DMS 273 treated with DMSO at 0.1 percent for 48 hours (cell line): ENCODE measurements around the gene CAND1.

ENCODE experiments used
- DNase-seq: peaks from one replicate; lab custom pipeline; 2025; lab: John Stamatoyannopoulos, UW

Gene CAND1

DNA sequence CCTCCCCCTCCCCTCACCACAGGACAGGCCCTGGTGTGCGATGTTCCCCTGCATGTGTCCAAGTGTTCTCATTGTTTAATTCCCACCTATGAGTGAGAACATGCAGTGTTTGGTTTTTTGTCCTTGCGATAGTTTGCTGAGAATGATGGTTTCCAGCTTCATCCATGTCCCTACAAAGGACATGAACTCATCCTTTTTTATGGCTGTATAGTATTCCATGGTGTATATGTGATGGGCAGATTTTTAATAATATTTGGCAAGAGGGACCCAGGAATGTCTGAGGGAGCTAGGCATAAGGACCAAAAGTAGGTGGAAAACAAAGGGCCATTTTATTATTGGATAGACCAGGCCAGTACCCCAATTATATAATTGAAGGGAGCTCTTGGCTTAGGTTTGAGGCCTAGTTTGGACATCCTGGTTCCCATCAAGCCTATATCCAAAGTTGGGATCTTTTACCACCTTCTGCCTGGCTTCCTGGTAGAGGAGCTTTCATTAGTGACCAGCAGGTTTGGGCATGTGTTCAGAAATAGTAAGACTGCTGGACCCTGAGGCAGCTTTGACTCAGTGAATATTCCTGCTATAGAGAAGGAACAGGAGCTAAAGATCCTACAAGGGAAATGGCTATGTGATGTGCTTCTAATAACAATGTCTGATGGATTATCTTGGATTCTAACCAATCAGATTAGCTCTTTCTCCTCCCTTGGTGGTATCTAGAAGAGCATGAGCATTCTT is 76.0 kb downstream of the CAND1 start:
- no peak for DNase-seq

DNA sequence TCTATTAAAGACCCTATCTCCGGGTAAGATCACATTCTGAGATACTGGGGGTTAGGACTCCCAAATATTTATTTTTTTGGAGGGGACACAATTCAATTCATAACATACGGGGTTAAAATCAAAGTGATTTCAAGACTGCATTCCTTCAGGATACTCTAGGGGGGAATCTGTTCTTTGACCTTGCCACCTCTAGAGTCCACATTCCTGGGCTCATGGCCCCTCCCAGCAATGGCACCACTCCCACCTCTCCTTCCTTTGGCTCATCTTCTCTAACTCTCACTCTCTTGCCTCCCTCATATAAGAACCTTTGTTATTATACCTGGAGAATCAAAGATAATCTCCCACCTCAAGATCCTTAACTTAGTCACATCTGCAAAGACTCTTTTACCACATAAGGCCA is 79.5 kb downstream of the CAND1 start:
- no peak for DNase-seq

DNA sequence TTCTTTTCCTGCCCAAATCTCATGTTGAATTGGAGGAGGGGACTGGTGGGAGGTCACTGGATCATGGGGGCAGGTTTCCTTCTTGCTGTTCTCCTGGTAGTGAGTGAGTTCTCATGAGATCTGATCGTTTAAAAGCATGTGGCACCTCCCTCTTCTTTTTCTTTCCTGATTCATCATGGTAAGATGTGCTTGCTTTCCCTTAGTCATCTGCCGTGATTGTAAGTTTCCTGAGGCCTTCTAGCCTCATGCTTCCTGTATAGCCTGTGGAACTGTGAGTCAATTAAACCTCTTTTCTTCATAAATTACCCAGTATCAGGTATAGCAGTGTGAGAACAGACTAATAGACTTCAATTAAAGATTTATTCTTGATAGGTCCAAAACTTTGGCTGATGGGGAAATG is 83.5 kb downstream of the CAND1 start:
- no peak for DNase-seq

DNA sequence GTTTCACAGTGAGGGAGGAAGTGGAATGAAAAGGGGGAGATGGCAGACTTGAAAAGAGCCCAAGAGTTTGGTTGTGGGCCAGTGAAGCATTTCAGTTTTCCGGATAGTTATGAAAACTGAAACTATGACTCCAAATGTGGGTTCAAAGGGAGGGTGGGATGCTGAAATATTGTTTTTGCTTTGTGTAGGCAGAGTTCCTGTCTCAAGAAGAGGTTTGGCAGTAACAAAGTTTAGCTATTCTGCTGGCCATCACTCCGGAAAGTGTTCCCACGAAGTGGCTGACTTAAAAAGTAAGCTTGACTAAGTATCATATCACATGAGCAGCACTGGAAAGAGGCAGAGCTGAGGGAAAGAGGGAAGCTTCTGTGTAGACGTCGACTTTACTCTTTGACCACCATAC is 85.2 kb downstream of the CAND1 start:
- DNase-seq: no peak

DNA sequence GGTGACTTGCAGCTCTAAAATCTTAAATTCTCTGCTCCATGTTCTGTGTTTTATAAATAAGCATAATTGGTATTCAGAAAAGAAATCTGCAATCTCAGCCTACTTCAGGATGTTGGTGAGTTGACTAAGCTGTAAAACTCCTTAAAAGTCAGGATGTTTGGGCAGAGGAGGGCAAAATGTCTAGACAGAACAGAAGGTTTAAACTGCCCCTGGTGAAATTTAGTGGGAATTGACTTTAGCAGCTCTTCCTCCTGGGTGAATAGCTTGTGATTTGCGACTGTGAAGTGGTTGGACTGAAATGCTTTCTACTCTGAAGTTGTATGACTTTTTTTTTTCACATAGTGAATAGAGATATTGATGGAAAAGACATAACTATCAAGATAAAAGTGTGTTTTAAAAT is 85.8 kb downstream of the CAND1 start:
- no peak for DNase-seq

DNA sequence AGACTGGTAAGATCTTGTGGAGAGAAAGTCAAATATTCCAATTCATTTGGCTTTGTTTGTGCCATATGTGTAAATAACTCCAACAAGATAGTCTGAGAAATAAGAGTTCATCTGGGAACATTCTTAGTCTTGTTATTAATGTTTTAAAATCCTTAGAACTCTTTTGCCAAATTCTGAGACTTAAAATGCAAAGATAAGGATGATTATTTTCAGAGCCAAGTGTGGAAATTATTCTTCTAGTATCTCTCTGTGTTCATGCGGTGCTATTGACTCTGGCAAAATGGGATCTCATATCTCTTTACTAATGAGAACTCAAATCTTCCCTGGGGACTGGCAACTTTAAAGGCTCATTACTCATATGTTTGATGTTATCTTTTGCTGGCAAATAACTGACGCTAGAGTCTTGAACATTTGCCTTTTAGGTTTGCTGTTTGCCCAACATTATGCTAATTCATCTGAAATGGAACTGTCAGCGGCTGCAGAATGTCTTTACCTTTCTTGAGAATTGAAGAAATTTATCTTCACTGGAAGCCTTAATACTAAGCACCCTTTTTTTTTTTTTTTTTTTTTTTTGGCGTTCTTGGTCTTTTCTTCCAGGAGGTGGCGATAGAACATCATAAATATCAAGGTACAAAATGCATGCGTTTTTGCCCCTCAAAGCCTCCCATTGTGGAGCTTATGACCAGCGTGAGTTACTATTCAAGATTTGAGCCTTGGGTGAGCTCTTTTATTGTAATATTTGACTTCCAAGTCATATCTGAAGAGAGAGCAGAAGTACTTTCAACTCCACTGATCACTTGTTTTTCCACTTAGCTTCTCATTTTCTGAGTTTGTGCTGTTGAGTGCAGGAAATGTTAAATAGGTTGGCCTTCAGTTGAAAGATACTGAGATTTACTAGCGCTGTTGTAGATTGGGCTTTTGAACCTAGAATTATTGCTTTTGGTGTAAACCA is 86.5 kb downstream of the CAND1 start:
- peak; percentile 45 for DNase-seq

DNA sequence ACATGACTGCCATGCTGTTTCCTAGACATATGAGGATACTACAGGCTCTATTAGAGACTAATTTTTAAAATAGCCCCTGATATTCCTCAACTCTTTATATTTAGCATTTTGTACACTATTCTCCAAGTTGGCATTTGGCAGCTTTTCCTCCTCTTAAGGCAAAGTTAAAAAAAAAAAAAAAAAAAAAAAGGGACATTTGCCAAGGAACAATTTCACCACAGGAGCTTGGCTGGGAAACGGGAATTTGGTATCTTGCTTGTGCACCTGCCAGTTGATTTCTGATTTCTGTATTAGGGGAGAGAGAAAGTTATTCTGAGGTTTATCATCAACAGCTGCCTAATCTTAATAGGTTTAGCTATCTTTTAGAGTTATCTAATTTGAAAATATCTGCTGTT is 87.2 kb downstream of the CAND1 start:
- no peak for DNase-seq

DNA sequence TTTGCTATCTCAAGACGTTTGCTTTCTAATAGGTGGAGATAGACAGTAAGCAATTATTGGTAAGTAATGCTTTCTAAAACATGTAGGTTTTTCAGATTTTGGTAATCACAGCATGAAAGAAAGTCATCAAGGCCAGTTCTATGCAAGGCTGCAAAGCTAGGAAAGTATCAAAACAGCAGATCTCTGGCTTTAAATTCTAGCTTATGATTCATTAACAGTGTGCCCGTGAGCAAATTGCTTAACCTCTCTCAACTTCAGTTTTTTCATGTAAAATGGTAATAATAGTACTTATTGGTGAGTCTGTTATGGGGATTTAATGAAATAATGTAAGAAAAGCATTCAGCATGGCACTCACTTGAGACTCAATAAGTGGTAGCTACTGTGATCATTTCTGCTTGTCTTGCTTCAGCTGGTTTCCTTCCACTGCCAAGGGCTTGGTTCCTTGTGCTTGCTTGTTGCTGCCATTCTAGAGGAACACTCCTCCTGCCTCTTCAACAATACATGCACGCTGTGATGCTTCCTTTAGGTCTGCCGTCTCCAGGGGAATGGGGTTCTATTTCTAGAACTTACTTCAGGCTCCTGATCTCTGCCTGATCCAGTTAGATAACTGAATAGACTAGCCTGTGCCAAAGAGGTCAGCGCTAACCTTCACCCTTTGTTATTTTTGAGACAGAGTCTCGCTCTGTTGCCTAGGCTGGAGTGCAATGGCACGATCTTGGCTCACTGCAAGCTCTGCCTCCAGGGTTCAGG is 88.4 kb downstream of the CAND1 start:
- no peak for DNase-seq

DNA sequence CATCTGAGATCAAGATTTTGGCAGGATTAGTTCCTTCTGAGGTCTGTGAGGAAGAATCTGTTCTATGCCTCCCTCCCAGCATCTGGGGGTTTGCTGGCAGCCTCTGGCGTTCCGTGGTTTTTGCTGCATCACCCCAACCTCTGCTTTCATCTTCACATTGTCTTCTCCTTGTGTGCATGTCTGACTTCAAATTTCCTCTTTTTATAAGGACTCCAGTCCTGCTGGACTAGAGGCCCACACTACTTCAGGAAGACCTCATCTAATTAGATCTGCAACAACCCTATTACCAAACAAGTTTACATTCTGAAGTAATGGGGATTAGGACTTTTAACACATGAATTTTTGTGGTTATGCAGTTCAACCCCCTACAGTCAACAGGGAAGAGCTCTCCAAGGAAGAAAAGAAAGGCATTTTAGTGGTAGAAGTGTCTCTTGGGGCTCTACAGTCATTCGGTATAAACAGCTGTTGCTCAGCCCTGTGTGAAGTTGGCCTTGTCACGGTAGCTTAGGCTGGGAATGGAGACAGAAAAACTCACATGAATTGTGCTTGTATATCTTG is 89.7 kb downstream of the CAND1 start:
- no peak for DNase-seq

DNA sequence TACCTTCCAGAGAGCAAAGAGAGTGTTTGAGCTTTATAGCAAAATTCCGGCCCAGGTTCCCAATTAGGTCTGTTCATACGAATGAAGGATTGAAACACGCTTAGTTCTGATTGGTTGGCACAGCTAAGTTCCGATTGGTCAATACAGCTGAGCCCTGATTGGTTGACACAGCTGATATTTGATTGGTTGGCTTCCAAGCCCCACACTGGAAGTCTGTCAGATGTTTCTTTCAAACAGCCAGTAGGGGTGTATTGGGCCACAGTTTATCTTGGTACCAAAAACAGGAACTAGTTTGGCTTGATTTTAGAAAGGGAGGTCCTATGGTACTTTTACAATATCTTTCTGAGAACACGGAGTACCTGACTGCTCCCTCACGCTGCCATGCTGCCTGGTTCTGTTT is 93.4 kb downstream of the CAND1 start:
- no peak for DNase-seq

DNA sequence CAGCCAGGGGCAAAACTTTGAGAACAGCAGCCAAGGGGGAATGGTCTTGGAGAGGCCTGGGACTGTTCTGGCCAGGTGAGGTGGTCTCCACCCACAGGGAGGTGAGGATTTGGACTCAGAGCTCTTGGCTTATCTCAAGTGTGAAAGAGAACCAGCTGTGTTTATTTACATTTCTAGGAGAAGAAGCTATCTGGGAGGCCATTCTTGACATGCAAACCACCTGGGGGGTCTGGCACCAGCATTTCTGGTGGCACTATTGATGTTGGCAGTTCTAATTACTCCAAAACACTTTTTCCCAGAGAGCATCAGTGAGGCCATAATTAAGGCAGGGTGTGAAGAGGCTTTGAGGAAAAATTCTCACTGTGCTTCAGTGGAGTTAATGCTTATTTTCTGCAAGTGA is 95.1 kb downstream of the CAND1 start:
- no peak for DNase-seq

DNA sequence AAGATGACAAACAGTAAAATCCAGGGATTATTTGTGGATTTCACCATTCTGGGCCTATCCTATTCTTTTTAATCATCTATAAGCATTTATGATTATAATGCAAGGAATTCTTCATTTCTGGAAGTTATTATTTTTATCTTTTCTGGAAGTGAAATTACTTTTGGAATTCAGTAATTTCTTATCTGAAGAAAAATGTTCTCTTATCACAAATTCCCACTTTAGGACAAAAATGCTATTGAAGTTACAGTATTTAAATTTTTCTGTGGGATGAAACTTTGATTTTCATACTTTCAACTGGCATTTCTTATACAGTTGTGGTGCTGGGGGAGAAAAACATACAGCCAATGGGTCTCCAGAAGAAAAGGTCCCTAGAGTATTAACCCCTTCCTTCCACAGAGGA is 96.0 kb downstream of the CAND1 start:
- no peak for DNase-seq

DNA sequence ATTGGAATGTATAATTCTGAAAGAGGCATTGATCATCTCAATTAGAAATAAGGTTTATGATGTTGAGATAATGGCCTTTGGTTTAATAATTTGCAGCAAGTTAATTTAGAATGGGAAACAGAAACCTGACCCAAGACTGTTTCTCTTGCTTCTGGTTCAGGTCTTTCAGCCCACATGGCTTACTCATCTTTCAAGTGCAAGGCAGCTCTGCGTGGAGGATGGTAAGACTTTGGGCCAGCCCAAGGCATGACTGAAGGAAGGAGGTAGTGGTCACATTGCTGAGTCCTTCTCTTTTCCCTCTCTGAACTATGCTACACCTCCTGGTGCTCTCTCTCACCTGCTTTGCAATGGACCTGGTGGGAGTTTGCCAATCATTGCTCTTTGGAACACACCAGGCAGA is 98.7 kb downstream of the CAND1 start:
- no peak for DNase-seq
